Right lobe of liver (tissue), 4 donors: ENCODE measurements around the gene FGGY.

Source experiments
- POLR2A ChIP-seq: fragments of 450-650 bp; IDR thresholded peaks from one replicate; pipeline ENCODE4 v1.6.1; 2017; ENCODE audit warnings: antibody characterized with exemption, mild to moderate bottlenecking
- TF ChIP-seq, protein P1 (sequence below), 4 donors: fragments of 200-600 bp in 3 of 4; fragments of 450-650 bp in 1 of 4; IDR thresholded peaks; one replicate each; pipeline versions ENCODE4 v1.5.1 to v1.8.0; 2016 to 2022; ENCODE audit warnings: antibody characterized with exemption in 4 of 4, mild to moderate bottlenecking in 2 of 4
- donor health status: DM: no; HTN: no; CAD: no.
- donor health status: DM: no; HTN: no; CAD: no.
- donor health status: DM: no; HTN: yes; CAD: no.

DNA sequence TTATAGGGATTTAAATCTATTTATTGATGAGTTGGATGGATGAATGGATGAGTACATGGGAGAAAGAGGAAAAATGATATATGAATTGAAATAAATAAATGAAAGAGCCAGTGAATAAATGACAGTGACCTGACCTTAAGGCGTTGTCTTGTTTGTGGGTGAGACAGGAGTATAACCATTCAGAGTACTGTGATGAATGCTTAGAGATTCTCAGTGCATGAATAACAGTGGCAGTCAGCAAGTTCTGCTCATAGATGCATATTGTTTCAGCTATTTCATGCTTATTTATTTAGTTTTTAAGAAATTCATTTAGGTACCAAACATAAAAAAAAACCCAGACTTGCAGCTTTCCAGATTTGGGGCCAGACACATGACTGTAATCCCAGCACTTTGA is 116.4 kb downstream of the FGGY start:
- TF ChIP-seq, protein P1, sequence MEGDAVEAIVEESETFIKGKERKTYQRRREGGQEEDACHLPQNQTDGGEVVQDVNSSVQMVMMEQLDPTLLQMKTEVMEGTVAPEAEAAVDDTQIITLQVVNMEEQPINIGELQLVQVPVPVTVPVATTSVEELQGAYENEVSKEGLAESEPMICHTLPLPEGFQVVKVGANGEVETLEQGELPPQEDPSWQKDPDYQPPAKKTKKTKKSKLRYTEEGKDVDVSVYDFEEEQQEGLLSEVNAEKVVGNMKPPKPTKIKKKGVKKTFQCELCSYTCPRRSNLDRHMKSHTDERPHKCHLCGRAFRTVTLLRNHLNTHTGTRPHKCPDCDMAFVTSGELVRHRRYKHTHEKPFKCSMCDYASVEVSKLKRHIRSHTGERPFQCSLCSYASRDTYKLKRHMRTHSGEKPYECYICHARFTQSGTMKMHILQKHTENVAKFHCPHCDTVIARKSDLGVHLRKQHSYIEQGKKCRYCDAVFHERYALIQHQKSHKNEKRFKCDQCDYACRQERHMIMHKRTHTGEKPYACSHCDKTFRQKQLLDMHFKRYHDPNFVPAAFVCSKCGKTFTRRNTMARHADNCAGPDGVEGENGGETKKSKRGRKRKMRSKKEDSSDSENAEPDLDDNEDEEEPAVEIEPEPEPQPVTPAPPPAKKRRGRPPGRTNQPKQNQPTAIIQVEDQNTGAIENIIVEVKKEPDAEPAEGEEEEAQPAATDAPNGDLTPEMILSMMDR (IDR thresholded peaks at IDR 0.05) = no peak
- no peak for TF ChIP-seq POLR2A
